HUES64 (cell line): Measurements from ENCODE around the gene ZNF184. TPM values are rescaled to one million over a fixed set of nuclear protein-coding genes. Genes with fewer than 3 reads are reported as not detected.
A peak's percentile ranks its signal among the peaks of the same experiment; 100 is the strongest.

Source experiments
- H3K27ac ChIP-seq: 2 replicates; pipeline ENCODE4 v1.7.0; 2013; ENCODE audit warnings: low read depth, low read length, inconsistent platforms
- H3K27me3 ChIP-seq: 2 replicates; pipeline ENCODE4 v1.6.1; 2013; ENCODE audit warnings: mild to moderate bottlenecking, low read length; ENCODE audit not compliant: insufficient read depth
- H3K36me3 ChIP-seq: 2 replicates; pipeline ENCODE4 v1.6.1; 2013; ENCODE audit warnings: mild to moderate bottlenecking, low read length; ENCODE audit not compliant: insufficient read depth
- H3K4me1 ChIP-seq: 2 replicates; pipeline ENCODE4 v1.6.1; 2013; ENCODE audit warnings: mild to moderate bottlenecking, low read length, moderate library complexity; ENCODE audit not compliant: insufficient read depth
- H3K4me3 ChIP-seq: 2 replicates; pipeline ENCODE4 v1.5.1; 2013; ENCODE audit warnings: mild to moderate bottlenecking, low read length, moderate library complexity
- H3K9ac ChIP-seq: 2 replicates; pipeline ENCODE4 v1.6.1; 2013; ENCODE audit warnings: mild to moderate bottlenecking, low read depth, low read length
- H3K9me3 ChIP-seq: 2 replicates; pipeline ENCODE4 v1.6.1; 2013; ENCODE audit warnings: low read depth, low read length; ENCODE audit not compliant: insufficient read depth
- WGBS: fragments of 150-250, 120-280 bp; methylation state at CpG from one replicate; pipeline ENCODE4 v1.1.7; 2013; ENCODE audit warnings: missing lambda C conversion rate; 5-methylcytosine and 5-hydroxymethylcytosine counted together
- polyA plus RNA-seq, 2 experiments: library from polyadenylated mRNA; stranded (reverse); fragments of 50-300 nt; gene quantifications; one replicate each; pipeline ENCODE4 v1.2.3, GENCODE V29; 2013

ZNF184 gene
- polyA plus RNA-seq (2013, experiment 1 of 2), result 7.8 TPM
- polyA plus RNA-seq (2013, experiment 2 of 2), result 8.9 TPM

DNA sequence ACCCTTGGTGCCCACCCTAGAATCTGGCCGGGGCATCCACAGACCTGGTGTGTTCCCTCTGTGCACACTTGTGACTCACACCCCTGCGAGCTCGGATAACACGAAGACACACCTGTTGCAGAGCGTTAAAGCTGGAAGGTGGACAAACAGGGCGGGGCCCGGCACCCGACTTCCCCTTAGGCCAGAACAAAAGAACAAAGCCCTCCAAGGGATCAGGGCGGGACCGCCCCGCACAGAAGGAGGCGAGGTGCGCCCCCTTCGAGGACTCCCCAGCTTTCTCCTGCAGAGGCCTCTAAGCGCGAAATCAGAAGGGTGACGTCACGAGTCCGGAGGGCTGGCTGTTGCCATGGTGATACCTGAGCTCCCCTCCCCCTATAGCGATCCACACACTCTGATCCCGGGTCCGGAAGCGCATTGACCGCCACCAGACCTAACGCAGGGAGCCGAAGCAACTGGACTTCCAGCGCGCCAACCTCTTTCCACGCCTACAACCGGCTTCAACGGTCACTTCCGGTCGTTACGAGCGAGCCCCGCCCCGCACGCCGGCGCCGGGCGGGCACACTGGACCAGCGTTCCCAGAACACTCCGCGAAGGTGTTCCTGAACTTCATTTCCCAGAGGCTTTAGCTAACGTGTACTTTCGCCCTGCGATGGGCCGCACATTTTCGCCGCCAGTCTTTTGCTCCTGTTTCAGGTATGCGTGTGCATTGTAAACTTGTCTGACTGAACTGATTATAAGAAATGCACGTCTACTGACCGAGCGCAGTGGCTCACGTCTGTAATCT lies at the start of gene ZNF184:
TSS of gene ZNF184 (minus strand) at position 489 of the 784 bp plus-strand sequence. CDS start 811 bp downstream, outside the sequence.
- Histone ChIP-seq H3K36me3 (peaks cover 17% of the 10 kb centered on the region), H3K27ac (peak within 1 kb of the TSS; percentile 91), H3K9ac (peak within 1 kb of the TSS; percentile 90)

GRCh38 chr6:27518881-27519795 lies 46.2 kb upstream of the ZNF184 start:
- peak overlapping the region; percentile 53 for H3K9ac ChIP-seq
- no peaks in the 10 kb centered on the region for H3K36me3 ChIP-seq
- peak overlapping the region; percentile 75 for H3K4me3 ChIP-seq
- no peaks in the 10 kb centered on the region for H3K9me3 ChIP-seq
- no peaks in the 10 kb centered on the region for H3K4me1 ChIP-seq
- WGBS, result under 1% methylated on average over 42 of the region's 42 CpGs
- H3K27ac ChIP-seq, result no peak overlapping the region
- H3K27me3 ChIP-seq, result peaks cover 23% of the 10 kb centered on the region

More for the DNA sequence above, at the start of gene ZNF184:
- Histone ChIP-seq H3K4me1 (peaks cover 8% of the 10 kb centered on the region; the same call in 1 of the 2 replicates), H3K27me3 (peaks cover 10% of the 10 kb centered on the region), H3K4me3 (peak within 1 kb of the TSS; percentile 89), H3K9me3 (no peaks in the 10 kb centered on the region)
- WGBS, result under 1% methylated on average over 56 of the region's 56 CpGs

- peak overlapping the region; percentile 53 for H3K9ac ChIP-seq
- H3K9me3 ChIP-seq, result no peaks in the 10 kb centered on the region
- H3K4me3 ChIP-seq, result peak overlapping the region; percentile 75
- H3K4me1 ChIP-seq, result no peaks in the 10 kb centered on the region
- H3K27ac ChIP-seq, result no peak overlapping the region
- WGBS, result 66% methylated on average over 12 of the region's 12 CpGs
- H3K36me3 ChIP-seq, result no peaks in the 10 kb centered on the region
- H3K27me3 ChIP-seq, result peaks cover 32% of the 10 kb centered on the region
Measured at GRCh38 chr6:27517928-27518787, 45.3 kb upstream of the ZNF184 start.

DNA sequence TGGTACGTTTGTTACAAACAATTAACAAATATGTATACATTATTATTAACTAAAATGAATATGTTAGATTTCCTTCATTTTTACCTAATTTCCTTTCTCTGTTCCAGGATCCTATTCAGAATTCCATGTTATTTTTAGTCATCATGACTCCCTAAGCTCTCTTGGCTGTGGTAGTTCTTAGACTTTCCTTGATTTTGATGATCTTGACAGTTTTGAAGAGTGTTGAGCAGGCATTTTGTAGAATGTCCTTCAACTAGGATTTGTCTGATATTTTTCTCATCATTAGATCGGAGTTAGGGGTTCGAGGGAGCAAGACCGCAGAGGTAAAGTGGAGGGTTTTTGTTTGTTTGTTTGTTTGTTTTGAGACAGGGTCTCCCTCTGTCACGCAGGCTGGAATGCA lies 44.3 kb upstream of the ZNF184 start:
- Histone ChIP-seq H3K9me3 (no peaks in the 10 kb centered on the region), H3K27ac (no peak overlapping the region), H3K4me3 (no peak overlapping the region), H3K36me3 (no peaks in the 10 kb centered on the region), H3K4me1 (no peaks in the 10 kb centered on the region), H3K27me3 (peaks cover 38% of the 10 kb centered on the region), H3K9ac (no peak overlapping the region)
- 92% methylated on average over 4 of the region's 5 CpGs for WGBS

DNA sequence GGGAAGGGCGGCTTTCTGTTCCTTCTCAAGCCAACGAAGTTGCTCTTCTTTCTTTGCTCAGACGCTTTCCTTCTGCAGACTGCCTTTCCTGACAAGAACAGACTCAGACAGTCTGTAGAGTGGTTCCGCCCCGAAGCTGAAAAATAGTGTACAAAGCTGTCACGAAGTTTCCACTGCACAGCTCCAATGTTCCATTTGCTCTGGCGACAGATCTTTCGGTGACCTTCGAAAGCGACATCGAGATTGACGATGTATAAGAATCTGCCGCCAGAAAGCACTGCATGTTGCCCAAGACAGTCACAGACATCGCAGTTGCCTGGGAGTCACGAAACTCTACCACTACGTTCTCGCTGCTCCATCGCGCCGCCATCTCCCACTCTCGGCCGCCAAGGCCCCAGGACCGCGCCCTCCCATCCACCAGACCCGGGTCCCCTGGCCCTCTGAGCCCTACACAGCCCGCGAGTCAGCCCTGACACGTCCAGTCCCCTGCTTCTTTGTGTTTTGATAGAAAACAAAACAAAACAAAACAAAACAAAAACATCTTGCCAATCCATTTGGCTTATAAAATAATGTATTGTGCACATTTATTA lies 42.1 kb upstream of the ZNF184 start:
- Histone ChIP-seq H3K27ac (no peak overlapping the region), H3K36me3 (no peaks in the 10 kb centered on the region), H3K27me3 (peaks cover 38% of the 10 kb centered on the region), H3K9me3 (no peaks in the 10 kb centered on the region), H3K4me3 (peak overlapping the region; percentile 33), H3K9ac (no peak overlapping the region), H3K4me1 (no peaks in the 10 kb centered on the region)
- WGBS, result 89% methylated on average over 28 of the region's 28 CpGs

DNA sequence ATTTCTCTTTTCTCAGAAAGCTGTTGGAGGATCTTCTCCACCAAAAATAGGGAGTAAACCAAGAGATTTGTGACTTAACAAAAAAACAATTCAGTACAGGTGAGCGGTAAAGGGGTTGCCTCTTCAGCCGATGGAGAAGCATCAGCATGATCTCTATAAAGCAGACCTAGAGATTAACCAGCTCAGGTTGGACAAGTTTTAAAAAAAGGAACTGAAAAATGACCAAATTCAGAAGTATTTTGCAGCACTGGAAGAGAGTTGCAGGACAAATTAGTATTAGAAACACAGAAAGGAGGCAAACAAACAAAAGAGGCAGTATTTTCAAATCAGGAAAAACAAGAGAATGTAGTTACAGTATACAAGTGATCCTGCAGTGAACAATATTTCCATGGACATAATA lies 39.6 kb upstream of the ZNF184 start:
- H3K4me1 ChIP-seq, result no peaks in the 10 kb centered on the region
- H3K9ac ChIP-seq, result no peak overlapping the region
- no peaks in the 10 kb centered on the region for H3K9me3 ChIP-seq
- WGBS, result 92% methylated on average over 2 of the region's 2 CpGs
- peaks cover 38% of the 10 kb centered on the region for H3K27me3 ChIP-seq
- H3K36me3 ChIP-seq, result no peaks in the 10 kb centered on the region
- H3K27ac ChIP-seq, result no peak overlapping the region
- H3K4me3 ChIP-seq, result no peak overlapping the region

DNA sequence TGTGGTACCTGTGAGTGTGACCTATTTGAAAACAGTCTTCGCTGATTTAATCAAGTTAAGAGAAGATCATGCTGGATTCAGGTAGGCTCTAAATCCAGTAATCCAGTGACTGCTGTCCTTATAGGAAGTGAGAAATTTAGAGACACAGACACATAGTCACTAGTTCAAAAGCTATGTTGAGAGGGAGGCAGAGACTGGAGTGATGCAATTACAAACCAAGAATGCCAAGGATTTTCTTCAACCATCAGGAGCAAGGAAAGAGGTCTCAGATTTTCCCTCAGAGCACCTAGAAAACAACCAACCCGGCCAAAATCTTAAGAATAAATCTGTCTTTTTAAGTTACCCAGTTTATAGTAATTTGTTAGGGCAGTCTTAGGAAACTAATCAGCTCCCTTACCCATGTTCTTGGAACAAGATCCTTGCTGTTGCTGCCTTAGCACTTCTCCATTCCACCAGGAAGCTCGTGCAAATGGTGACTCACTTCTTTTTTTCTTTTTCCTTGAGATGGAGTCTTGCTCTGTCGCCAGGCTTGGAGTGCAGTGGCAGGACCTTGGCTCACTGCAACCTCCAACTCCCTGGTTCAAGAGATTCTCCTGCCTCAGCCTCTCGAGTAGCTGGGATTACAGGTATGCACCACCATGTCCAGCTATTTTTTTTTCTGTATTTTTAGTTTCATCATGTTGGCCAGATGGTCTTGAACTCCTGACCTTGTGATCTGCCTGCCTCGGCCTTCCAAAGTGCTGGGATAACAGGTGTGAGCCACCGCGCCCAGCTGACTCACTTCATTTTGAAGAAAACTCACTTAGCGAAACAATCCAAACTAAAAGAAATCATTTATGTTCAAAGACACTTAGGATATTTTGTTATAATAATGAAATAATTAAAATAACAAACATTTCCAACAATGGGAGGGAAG lies 34.4 kb upstream of the ZNF184 start:
- Histone ChIP-seq H3K9me3 (no peaks in the 10 kb centered on the region), H3K27me3 (peaks cover 7% of the 10 kb centered on the region; the same call in 1 of the 2 replicates), H3K4me3 (no peak overlapping the region), H3K36me3 (no peaks in the 10 kb centered on the region), H3K9ac (no peak overlapping the region), H3K4me1 (no peaks in the 10 kb centered on the region), H3K27ac (no peak overlapping the region)
- WGBS, result 81% methylated on average over 9 of the region's 9 CpGs

- 24% methylated on average over 18 of the region's 20 CpGs for WGBS
- Histone ChIP-seq H3K9me3 (no peaks in the 10 kb centered on the region), H3K9ac (no peak overlapping the region), H3K36me3 (no peaks in the 10 kb centered on the region), H3K4me3 (peak overlapping the region; percentile 6; the same call in 1 of the 2 replicates), H3K27ac (no peak overlapping the region), H3K4me1 (no peaks in the 10 kb centered on the region), H3K27me3 (peaks cover 7% of the 10 kb centered on the region; the same call in 1 of the 2 replicates)
Measured at GRCh38 chr6:27505209-27506027, 32.5 kb upstream of the ZNF184 start.

DNA sequence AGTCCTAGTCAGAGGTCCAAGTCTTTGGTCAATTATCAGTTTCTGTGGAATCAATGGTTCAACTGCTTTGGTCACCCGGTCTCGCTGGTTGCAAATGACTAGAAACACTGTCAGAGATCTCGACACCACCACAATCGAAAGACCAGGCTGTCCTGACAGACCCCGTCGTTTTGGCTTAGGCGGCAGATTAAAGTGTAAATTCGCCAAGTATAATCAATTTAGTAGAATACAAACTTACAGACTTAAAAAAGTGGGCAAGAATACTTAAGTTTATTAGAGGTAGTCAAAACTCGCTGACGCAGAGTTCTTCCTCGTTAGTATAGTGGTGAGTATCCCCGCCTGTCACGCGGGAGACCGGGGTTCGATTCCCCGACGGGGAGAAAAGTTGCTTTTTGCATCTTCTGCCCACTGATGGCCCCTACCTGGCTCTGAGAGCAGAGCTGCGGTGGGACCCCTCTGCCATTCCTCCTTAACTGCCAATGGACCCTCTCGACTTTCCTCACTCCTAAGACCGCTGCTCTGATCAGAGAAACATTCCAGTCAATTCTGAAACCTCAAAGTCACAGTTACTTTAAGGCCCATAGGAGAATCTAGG lies 30.6 kb upstream of the ZNF184 start:
- H3K9me3 ChIP-seq, result no peaks in the 10 kb centered on the region
- H3K9ac ChIP-seq, result peak overlapping the region; percentile 51; the same call in 1 of the 2 replicates
- no peaks in the 10 kb centered on the region for H3K36me3 ChIP-seq
- WGBS, result 1% methylated on average over 19 of the region's 21 CpGs
- H3K27ac ChIP-seq, result peak overlapping the region; percentile 9; the same call in 1 of the 2 replicates
- no peaks in the 10 kb centered on the region for H3K4me1 ChIP-seq
- peak overlapping the region; percentile 75 for H3K4me3 ChIP-seq
- H3K27me3 ChIP-seq, result peaks cover 7% of the 10 kb centered on the region; the same call in 1 of the 2 replicates
